ENCODE results near the gene CUX1.
"Not testable (repeated sequence)": the region's sequence is repeated elsewhere in the genome, so short reads cannot be mapped to it uniquely, and the experiment has no call there.

The CUX1 gene

DNA sequence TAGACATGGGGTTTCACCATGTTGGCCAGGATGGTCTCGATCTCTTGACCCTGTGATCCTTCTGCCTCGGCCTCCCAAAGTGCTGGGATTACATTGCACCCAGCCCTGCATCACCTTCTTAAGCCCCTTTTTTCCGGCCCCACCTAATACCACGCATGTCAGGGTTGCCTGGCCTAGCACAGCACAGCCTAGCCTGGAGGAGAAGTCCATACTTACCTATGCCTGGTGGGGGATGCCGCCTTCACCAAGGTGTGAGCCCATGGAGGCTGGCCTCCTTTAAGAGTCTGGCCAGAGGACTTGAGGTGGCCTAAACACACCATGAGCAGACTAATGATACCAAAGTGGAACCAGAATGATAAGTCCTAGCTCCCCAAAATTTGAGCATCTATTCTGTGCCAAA, 22.0 kb upstream of the CUX1 start:
- DNase-seq, result no peak

DNA sequence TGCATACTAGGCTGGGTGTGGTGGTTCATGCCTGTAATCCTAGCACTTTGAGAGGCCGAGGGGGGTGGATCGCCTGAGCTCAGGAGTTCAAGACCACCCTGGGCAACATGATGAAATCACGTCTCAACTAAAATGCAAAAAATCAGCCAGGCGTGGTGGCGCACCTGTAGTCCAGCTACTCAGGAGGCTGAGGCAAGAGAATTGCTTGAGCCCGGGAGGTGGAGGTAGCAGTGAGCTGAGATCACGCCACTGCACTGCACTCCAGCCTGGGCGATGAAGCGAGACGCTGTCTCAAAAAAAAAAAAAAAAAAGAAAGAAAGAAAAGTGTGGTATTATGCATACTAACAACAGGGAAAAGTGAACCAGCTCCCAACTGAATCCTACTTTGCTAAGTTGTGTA, 19.3 kb upstream of the CUX1 start:
- DNase-seq, result not testable (repeated sequence)

DNA sequence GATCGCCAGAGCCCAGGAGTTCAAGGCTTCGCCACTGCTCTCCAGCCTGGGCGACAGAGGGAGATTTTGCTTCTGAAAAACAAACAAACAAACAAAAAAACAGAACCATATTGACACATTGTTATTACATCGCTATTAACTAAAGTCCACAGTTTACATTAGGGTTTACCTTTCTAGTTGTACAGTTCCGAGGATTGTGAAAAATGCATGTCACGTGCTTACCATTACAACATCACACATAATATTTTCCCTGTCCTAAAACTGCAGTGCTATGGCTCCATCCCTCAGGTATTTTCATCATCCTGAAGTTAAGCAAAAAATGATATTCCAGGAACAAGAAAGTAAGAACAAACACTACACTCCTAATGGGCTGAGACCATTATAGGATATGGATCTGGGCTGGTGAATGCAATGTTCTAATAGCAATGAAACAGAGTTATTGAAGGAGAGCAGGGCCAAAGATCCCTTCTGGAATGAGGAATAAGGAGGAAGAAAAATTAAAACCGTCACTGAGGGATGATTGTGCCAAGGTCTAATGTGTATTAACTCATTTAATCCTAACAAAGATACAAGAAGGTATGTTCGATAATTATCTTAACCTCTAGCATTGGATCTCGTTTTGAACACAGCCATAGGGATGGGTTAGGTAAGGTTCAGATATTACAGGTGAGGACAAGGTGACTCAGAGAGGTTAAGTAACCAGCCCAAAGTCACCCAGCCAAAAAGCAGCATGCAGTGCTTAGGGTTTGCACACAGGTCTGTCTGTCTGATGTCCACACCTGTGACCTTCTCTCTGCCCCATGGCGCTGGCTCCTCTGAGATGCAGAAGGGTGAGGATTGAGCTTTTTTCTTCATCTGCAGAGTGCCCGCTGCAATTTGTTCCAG, 14.0 kb upstream of the CUX1 start:
- no peak for DNase-seq

DNA sequence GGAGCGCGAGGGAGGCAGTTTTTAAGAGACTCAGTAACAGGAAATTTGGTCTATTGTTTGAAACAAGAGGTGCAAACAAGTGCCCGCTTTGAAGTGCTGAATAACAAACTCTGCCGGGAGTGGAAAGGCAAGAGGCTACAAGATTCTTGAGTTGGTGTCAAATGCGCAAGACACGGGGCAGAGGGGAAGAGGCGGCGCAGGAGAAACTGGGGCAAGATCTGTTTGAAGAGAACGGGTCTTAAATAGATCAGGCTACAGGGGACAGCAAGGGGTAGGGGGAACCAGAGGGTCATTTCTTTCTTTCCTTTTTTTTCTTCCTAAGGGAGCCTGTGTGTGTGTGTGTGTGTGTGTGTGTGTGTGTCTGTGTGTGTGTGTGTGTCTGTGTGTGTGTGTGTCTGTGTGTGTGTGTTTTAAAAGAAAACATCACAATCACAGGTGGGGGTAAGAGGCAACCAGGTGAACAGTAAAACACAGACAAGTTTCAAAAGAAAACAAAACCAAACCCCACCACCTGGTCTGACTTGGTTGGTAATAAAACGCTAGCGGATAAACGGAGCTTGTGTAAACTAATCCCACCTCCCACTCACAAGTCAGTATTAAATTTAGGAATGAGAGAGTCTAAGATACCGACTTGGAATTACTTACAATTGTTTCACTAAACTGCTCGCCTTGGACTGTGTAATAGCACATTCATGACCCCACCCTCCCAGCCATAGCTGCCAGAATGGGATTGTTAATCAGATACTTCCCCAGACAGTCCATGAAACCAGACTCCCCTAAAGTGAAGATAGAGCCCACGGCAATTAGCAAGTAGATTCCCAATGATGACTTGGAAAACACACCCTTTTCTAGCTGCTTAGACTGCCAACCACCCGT, 13.1 kb upstream of the CUX1 start:
- DNase-seq, result no peak

DNA sequence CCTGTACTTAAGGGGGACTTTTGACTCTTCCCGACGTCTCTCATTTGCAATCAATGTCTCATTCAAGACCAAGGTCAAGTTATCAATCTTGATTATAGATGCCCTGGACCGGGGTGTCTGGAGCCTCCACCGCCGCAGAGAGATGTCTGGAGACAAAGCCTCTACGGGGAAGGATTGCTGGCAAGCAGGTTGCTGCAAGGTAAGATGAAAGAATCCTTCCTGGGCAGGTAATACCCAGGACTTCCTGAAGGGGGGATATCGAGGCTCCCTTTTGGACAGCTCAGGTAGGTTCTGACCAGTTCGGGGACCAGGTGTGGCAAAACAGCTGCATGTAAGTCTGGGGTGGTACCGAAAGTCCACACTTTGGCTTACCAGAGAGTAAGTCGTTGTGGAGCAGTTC, 12.5 kb upstream of the CUX1 start:
- no peak for DNase-seq

DNA sequence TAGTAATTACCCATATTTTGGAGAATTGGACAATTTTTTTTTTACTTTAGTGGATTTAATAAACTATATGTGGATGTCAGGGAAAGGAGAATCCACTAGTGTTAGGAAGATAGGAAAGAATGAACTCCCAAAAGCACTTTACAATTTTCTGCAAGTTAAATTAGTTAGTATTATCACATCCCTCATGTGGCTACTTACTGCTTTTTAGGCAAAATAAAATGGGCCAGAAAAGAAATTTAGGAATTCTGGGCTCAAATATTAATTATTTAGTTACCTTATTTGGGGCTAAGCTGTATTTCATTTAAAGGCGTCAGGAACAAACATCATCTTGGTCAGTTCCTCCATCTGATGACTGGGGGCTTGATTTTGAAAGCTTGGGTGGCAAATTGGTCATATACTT, 4.8 kb upstream of the CUX1 start:
- no peak for DNase-seq

DNA sequence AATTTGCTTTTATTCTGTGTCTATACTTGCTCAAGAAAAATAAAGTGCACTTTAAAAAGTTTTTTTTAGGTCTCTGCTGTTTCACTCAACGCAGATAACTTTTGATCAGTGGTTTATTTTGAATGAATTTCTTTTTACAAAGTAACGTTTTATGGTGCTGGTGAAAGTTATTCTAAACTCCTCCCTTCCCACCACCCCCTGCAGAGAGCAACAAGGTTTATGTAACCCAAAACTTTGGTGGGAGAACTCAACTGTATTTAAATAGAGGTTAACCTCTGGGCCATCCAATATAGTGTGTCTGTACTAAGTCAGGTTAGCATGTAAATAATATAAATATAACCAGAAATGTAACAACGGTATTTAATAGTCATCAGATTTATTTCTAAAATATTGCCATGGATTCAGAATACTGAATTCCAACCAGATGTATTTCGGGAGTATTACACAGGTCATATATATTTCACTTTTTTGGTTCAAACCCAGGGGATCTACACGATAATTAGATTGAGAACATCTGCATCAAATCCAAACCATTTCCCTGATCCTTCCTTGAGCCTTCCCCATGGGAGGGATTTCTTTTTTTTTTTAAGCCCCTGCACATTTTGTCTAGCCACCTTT, 3.9 kb upstream of the CUX1 start:
- no peak for DNase-seq

DNA sequence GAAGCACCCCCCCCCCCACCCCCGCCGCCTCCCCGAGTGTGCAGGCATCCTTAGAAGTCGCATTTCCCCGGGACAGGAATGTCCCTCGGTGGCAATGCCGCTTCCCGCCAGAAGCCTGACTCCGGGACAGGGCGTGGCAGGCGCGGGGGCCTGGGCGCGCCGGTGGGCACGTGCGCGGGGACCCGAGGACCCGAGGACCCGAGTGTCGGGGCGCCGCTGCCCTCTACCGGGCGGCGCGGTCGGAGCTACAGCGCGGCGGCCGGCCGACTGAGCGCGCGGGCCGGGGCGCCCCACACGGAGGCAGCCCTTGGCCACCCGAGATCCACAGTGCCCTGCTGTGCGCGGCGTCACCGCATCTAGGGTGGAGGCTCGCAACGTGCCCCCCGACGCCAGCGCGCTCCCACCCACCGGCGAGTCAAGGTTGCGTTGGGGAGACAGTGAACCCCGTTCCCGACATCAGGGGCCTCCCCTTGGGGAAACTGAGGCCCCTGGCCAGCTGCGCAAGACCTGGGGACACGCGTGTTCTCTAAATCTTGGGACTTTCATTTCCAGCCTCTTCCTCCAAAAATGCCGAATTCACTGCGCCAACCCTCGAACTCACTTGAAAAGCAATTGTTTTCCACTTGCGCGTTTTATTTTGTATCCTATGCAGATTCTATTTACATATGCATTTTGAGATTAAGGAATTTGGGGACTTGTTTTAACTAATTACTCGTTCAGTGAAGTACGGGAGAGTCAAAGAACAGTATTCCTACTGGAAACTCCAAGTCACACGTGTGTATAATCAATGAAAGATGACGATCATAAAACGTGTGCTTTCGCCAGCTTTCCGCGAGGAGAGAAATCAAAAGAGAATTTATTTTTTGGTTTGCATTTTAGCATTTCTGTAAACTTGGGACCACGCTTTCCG, 3.1 kb upstream of the CUX1 start:
- DNase-seq, result no peak

DNA sequence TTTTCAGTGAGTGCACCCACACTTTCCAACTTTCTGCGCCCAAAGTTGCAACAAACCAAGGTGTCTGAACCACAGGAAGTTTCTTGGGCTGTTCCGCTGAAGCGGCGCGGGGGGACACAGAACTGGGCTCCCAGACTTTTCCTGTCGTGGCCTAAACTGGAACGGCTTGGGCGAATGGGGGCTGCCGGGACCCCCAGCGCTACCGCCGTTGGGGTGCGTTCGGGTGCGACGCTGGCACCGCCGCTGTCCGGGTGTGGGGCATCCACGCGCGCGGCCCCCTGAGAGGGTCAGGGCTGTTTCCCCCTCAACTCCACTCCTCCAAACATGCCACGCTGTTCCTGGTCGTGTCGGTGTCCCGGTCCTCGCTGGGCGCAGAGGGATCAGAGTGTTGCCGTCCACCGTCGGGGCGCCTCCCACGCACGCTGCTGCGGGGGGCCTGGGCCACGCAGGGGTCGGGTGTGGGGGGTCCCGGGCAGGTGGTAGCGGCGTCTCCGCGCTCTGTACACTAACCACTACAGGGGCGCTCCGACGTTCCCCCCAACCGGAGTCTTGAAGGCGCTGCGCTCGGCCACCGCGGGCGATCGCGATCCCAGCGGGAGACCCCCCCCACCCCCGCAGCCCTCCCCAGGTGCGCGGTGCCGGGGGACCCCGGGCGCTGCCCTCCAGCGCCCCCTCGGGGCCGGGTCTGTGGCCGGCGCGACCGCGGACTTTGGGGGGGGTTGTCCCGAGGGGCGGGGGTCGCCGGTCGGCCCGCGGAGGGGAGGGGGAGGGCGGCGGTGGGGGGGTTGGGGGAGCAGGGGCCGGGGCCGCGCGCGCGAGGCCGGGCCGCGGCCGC, 2.2 kb upstream of the CUX1 start:
- no peak for DNase-seq

DNA sequence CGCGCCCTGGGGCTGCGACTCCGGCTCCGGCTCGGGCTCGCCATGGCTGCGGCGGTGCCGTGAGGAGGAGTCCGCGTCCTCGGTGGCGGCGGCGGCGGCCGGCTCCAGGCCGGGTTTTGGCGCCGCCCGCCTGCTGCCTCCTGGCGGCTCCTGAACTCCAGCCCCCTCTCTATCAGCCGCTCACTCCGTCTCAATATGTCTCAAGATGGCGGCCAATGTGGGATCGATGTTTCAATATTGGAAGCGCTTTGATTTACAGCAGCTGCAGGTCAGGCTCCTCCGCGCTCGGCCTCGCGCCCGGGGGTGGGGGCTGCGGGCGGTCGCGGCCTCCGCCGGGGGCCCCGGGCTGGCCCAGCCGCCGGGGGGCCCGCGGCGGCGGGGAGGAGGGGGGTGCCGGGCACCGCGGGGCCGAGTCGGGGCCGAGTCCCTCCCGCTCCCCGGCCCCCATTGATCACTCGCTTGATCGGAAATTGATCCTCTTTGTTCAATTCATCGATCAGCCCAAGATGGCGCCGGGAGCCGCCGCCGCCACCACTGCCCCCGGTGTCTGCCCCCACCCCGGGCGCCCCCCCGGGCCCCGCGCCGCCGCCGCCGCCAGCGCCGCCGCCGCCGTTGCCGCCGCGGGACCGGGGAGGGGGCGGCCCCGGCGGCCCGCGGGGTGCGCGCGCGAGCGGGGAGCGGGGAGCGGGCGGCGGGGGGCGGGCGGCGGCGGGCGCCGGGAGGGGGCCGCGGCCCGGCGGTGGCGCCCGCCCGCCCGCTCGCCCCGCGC, 1.4 kb upstream of the CUX1 start:
- DNase-seq, result no peak

DNA sequence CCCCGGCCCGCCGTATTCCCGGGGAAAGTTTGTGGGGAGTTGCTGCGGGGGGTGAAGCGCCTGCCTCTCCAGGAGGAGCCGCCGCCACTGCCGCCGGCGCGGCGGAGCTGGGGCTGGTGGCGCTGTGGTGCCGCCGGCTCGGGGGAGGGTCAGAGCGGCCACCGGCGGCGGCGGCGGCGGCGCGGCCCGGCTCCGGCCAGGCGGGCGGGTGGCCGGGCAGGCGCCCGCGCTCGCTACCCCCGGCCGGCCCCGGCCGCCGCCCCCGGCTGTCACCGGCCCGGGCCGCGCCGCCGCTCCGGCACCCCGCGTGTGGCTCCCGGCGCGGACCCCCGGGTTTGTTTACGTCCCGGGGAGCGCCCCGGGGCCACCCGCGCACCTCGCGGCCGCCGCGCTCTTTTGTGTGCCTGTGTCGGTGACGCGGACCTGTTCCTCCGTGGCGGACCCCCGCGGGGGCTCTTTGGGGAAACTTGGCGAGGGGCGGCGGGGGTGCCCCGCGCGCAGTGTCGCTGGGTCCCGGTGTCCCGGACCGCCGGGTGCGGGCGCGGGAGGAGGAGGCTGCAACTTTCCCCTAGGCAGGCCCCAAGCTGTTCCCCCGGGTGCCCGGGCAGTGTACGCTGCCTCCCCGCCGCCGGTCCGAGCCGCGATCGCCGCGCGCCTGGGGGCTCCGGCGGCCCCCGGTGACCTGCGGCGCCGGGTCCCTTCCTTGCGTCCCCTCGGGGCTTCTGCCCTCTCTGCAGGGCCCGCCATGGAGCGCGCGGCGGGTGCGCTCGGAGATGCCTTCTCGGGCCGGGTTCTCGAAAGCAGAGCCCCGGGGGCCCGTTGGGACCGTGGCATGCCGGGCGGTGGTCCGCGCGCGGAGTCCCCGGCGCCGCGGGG, 593 bp upstream of the CUX1 start:
- DNase-seq, result no peak

DNA sequence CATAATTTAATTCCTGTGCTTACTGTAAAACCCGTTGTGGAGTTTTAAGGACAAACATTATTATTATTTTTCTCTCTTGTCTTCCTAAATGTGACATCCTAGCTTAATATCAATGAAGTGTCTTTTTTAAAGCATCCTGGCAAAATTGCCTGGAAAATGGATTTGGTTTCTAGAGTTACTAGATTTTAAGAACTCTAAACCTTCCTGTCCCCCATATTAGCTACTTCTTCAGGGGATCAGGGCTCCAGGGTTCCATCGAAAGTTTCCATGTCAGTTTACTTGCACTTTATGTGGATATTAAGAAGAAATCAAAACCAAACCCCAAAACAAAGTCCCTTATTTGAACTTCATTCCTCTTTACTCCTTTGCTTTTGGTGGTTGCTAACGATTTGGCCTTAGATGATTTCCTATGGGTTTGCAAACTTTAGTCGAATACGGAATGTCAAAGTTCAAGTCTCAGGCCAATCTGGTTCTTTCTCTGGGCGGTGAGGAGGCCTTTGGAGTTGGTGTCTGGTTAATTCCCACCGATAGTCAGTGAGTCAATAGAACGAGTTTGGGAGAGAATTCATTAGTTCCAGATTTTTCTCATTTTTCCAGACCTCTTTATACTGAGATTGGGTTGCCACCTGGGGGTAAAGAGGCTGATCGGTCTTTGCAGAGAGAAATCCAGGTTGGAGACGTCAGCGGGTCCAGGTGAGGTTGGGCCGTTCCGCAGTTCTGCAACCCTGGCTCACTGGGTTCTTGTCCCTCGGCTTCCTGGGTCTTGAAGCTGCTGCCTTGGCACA, 1.1 kb downstream of the CUX1 start:
- no peak for DNase-seq

DNA sequence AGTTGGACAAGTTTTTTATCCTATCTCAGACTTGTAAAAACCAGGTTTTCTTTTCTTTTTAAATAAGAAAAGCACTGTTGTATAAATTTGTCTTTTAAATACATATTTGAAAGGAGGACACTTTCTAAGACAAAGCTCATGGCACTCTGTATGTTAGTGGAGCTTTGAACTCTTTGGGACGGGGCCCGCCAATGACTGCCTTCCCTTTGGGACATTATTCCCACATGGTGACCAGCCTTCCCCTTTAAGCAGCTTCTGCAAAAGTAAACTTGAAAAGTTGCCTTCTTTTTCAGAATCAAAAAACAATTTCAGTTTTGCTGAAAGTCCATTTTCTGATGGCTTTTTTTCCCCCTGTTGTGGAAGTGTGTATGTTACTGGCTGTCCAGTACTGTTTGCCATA, 1.8 kb downstream of the CUX1 start:
- DNase-seq, result no peak

DNA sequence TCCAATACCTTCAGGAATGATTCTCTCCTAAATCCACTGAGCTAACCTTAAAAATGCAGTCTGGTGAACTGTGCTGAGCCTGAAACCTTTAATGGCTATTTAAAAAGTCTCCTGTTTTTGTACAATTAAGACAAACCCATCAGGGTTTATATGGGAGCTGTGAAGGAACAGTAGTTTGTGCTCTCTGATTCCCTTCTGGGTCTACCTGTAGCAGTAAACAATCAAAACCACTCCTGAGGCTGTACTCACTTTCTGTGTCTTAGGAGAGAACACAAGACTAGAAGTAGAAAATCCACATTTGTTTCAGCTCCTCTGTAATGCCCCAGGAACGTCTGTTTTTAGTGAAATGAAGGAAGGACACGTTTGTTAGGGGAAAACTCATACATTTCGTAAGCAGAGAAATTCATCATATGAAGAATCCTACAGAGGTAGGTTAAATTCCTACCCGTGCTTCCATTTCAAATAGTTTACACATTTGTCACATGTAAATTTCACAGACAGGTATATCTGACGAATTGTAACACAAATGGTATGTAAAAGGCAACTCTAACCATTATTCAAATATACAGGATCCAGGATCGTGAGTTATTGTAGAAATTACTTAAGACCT, 2.6 kb downstream of the CUX1 start:
- no peak for DNase-seq

DNA sequence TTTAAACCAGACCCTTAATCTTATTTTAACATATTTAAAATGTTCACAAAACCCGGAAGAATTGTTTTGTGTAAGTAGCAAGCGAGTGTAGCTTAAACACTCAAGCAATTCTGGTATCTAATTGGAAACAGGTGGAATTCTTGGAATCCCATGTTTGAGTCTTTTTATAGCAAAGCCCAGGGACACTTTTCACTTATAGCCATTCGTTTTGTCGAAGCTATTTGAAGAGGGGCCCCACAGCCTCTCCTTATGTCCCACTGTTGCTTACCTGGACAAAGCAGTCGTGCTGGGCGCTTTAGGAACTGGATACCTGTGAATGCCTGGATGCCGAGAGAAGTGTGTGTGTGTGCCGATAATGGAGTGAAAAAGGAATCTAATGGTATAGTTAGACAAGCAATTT, 3.3 kb downstream of the CUX1 start:
- DNase-seq, result no peak

DNA sequence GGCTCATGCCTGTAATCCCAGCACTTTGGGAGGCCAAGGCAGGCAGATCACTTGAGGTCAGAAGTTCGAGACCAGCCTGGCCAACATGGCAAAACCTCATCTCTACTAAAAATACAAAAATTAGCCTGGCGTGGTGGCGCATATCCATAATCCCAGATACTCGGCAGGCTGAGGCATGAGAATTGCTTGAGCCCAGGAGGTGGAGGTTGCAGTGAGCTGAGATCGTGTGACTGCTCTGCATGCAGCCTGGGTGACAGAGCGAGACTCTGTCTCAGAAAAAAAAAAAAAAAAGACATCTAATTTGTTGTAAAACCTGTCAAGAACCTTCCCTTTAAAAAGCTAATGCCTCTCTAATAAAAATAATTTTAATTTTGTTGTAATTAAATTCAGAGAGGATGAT, 5.2 kb downstream of the CUX1 start:
- not testable (repeated sequence) for DNase-seq

DNA sequence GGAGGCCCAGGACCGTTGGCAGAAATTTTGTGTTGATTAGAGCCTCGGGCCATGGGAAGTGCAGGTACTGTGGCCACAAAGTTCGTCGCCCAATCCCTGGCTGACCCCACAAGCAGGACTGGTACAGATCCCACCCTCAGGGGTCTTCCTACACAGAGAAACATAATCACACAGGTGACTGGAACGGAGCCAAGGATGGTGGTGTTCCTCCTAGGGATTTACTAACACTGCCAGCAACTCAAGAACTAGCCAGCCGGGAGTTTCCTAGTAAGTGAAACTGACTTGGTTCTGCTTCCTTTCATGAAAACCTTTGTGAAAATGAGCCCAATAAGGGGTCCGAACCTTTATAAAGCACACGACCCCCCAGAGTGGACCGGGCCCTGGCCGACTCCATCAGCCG, 5.7 kb downstream of the CUX1 start:
- DNase-seq, result no peak

DNA sequence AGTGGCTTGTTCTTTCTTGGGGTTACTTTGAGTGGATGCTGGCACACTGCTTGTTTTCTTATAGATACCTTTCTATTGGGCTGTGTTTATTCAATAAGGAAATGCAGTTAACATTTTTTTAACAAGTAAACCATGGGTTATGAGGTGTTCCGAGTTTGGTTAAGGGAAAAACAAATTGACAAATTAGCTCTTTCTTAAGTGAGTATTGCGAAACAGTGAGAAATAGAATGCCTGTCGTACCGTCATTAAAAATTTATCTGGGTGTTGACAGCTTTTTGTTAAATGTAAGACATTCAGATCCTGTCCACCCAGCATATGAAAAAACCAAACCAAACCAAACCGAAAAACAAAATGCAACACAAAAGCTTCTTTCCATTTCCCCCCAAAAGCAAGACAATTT, 6.2 kb downstream of the CUX1 start:
- DNase-seq, result no peak

Measured in GOT3 (cell line).